Coronary artery (tissue), 2 donors: Measurements from ENCODE around the gene DOK6.

Source experiments
- DNase-seq: peaks from one replicate; pipeline ENCODE4 v3.0.0-alpha.2; 2017; ENCODE audit warnings: low spot score
- H3K27ac ChIP-seq, 2 donors: fragments of 200-600 bp; sonication (generic); one replicate each; pipeline ENCODE4 v1.5.1; 2016 to 2019
- H3K4me3 ChIP-seq: fragments of 200-600 bp; sonication (generic); 2 replicates; pipeline ENCODE4 v1.5.1; 2016; ENCODE audit warnings: mild to moderate bottlenecking, moderate library complexity
- TF ChIP-seq, protein P1 (sequence below): fragments of 200-600 bp; sonication (generic); IDR thresholded peaks from one replicate; pipeline ENCODE4 v1.5.1; 2019; ENCODE audit warnings: antibody characterized with exemption

DOK6 gene

DNA sequence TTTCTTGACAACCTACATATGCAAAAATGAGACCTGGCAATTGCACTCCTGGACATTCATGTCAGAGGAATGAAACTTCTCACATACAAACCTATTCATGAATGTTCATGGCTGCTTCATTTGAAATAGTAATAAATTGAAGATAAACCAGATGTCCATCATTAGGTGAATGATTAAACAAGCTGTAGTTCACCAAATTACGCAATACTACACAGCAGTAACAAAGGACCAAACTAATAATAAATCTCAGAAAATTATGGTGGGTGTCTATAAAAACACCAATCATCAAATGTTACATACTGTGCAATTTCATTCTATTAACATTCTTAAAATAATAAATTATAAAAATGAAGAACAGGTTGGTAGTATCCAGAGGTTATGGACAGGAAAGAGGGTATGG, 13.5 kb downstream of the DOK6 start:
- Histone ChIP-seq H3K27ac (no peak overlapping the region), H3K4me3 (no peak overlapping the region)
- DNase-seq: no peak
- TF ChIP-seq, protein P1, sequence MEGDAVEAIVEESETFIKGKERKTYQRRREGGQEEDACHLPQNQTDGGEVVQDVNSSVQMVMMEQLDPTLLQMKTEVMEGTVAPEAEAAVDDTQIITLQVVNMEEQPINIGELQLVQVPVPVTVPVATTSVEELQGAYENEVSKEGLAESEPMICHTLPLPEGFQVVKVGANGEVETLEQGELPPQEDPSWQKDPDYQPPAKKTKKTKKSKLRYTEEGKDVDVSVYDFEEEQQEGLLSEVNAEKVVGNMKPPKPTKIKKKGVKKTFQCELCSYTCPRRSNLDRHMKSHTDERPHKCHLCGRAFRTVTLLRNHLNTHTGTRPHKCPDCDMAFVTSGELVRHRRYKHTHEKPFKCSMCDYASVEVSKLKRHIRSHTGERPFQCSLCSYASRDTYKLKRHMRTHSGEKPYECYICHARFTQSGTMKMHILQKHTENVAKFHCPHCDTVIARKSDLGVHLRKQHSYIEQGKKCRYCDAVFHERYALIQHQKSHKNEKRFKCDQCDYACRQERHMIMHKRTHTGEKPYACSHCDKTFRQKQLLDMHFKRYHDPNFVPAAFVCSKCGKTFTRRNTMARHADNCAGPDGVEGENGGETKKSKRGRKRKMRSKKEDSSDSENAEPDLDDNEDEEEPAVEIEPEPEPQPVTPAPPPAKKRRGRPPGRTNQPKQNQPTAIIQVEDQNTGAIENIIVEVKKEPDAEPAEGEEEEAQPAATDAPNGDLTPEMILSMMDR: no peak

DNA sequence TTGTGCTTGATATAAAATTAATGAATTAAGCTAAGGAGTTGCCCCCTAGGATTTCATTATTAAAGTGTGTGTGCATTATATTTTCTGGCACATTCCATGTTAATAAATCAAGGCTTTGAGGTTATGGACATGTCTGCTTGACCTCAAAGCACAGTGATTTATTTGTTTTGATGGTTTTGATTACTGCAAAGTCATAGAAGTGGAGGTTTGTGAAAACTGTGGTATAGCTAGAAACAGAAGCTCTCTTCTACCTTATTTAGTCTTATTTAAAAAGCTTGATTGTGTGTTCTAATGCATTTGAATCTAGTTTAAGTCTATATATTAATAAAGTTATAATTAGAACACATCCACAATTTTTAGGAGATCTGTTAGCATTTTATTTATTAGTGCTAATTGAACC, 32.2 kb downstream of the DOK6 start:
- Histone ChIP-seq H3K4me3 (no peak overlapping the region), H3K27ac (no peak overlapping the region)
- DNase-seq: no peak
- TF ChIP-seq, protein P1: no peak

DNA sequence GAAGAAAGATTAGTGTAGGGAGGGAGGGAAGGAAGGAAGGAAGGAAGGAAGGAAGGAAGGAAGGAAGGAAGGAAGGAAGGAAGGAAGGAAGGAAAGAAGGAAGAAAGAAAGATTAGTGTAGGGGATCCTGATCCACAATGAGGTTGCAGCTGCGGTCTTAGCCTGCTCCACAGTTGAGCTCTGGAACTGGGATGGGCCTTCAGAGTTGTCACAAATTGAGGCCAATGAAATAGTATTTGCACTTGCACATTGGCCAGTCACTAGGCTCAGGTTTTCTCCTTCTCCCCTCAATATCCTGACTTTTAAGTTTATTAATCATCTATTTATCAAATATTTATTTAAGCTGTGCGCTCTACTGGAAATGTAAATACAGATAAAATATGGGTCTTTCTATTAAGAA, 34.3 kb downstream of the DOK6 start:
- H3K27ac ChIP-seq: no peak overlapping the region
- TF ChIP-seq, protein P1: no peak
- no peak for DNase-seq
- H3K4me3 ChIP-seq: no peak overlapping the region

DNA sequence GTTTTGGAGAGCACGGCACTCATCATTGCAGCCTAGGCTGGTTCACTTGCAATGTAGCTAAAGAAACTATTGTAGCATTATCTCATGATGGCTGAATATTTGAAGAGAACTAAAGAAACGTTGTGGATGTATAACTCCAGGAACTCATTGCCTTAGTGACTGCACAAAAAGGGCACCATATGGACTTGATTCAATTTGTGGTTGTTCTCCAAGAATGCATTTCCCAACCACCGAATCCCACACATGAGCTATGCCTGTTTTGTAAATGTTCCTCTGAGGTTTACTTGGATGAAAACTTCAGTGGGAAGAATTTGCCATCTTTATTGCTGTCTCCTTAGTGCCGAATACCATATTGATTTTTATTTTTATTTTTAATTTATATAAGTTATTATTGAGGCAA, 43.5 kb downstream of the DOK6 start:
- Histone ChIP-seq H3K27ac (no peak overlapping the region), H3K4me3 (no peak overlapping the region)
- TF ChIP-seq, protein P1: no peak
- DNase-seq: no peak

DNA sequence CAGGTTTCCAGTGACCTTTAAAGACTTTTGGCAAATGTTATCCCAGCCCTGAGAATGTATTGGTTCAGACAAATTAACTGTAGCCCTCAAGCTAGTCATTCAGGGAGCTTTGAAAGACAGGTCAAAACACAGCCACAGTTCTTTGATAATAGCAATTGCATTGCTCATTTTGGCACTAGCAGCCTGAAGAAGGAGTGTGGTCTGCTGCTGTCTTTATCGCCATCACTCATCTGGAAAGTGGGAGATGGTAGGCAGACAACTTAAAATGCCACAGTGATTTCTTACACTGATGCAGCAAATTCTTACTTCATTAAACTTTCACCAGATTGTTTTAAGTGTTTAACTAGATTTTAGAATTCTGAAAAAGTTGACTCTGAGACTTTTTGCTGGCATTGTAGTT, 47.2 kb downstream of the DOK6 start:
- H3K4me3 ChIP-seq: no peak overlapping the region
- no peak for DNase-seq
- TF ChIP-seq, protein P1: no peak
- H3K27ac ChIP-seq: no peak overlapping the region

DNA sequence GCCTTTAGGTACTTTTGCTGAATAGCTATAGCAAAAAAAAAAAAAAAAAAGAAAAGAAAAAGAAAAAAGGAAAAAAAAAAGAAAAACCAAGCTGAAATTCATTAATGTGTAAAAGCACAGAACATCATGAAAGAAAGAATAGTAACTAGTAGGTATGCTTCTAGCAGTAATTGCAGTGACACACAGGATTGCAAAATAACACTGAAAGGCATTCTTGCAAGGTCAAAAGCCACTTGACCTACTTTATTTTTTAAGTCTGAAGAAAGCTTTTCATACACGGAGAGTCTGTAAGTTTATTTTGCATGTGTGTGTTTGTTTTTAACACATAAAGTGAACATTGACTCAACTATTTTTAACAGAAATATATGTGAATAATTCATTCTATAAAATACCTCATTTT, 54.4 kb downstream of the DOK6 start:
- TF ChIP-seq, protein P1: no peak
- no peak for DNase-seq
- H3K4me3 ChIP-seq: no peak overlapping the region
- no peak overlapping the region for H3K27ac ChIP-seq

DNA sequence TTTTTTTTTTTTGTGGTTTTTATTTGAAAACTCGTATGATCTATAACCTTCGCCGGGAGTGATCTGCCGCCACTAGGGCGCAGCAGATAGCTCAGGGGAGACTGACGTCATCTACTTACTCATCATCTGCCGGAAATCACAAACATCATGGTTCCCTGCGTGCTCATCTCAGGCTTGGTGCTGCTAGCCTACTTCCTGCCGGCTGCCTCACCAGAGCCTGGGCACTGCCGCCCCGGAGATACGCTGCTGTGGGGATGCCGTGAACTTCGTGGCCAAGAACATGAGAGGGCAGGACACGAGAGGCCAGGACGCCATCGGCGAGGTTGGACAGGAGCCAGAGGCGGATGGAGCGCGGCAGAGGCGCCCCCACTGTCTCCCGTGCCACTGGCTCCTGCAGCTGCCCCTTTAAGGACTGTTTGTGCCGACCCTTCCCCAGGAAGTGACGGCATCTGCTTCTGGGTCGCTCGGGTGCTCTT, 68.8 kb downstream of the DOK6 start:
- H3K4me3 ChIP-seq: no peak overlapping the region
- no peak for DNase-seq
- no peak overlapping the region for H3K27ac ChIP-seq
- TF ChIP-seq, protein P1: no peak
